NCI-H510A treated with DMSO at 0.1 percent for 48 hours (cell line): Measurements from ENCODE around the gene HCN4.
"Not testable (repeated sequence)": the region's sequence is repeated elsewhere in the genome, so short reads cannot be mapped to it uniquely, and the experiment has no call there.

Experiments
- DNase-seq: peaks from one replicate; lab custom pipeline; 2025; lab: John Stamatoyannopoulos, UW

Gene HCN4

DNA sequence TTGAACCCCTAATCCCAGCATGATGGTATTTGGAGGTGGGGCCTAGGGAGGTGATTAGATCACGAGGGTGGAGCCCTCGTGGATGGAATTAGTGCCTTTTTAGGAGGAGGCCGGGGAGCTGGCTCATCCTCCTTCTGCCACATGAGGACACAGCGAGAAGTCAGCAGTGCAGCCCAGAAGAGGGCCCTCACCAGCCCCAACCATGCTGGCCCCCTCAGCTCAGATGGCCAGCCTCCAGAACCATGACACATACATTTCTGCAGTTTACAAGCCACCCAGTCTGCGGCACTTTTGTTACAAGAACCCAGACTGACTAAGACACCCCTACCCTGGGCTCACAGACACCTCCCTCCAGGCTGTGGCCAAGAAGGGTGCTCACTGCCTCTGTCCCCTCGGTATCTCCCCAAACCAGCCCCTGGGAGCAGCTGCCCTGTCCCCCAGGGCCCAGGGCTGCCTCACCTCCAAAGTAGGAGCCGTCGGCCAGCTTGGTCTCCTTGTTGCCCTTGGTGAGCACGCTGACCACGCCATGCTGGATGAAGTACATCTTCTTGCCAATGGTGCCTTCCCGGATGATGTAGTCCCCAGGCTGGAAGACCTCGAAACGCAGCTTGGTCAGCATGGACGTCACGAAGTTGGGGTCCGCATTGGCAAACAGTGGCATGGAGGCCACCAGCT, 44.1 kb downstream of the HCN4 start:
- no peak for DNase-seq

DNA sequence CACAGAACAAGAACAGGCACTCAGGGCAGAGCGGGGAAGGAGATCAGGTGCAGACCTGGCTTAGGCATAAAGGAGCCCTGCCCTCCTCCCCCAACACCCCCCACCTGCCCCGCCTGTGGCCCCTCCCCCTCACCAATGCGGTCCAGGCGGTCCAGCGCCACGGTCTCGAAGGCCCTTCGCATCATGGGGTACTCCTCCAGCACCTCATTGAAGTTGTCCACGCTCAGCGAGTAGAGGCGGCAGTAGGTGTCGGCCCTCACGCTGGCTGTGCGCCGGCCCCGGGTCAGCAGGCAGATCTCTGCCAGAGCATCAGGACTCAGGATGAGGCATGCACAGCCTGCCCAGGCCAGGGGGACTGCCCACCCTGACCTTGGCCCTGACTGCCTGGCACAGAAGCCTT, 44.8 kb downstream of the HCN4 start:
- DNase-seq = no peak

DNA sequence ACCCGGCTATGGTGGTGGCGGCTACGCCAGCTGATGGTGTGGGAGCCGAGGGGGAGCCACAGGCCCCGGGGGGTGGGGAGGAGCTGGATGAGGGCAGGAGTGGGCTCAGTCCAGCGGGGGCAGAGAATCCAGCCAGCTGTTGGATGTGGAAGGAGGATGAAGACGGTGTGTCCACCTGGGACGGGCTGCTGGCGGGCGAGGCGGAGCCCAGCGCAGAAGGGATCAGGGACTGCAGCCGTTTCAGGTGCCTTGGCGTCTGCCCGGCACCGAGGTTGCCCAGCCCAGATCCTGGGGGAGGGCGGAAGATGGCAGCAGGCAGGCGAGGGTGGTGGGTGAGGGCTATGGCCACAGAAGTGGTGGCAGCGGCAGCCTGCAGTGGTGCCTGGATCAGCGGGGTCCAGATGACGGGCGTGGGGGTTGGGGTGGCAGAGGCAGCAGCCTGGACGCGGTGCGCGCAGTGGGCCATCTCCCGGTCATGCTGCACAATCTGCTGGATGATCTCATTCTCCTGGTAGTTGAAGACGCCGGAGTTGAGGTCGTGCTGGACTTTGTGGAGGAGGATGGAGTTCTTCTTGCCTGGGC, 45.3 kb downstream of the HCN4 start:
- DNase-seq = no peak

DNA sequence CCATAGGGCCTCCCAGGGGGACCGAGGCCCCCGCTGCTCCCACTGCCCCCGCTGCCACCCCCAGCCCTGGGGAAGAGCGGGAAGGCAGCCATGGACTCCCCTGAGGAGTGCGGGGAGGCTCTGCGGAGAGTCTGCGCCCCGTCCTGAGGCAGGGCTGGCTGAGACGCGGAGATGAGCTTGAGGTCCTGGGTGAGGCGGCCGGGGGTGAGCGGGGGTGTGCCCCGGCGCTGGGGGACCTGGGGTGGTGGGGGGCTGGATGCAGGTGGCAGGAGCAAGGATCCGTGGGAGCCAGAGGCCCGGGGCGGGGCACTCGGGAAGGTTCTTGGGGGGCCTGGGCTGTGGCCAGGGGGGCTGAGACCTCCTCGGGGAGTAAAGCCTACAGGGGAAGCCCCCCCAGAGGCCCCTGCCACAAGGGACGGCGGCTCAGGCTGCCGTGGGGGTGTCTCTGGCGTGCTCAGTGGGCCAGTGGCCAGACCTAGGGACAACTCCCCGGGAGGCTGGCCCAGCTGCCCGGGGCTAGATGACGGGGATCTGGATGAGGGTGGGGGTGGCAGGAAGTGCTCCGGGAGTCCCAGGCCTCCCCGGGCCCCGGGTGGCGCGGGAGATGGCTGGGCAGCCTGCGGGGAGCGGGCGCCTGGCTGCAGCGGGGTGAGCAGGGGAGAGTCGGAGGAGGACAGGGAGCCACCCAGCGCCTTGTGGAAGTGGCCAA, 45.9 kb downstream of the HCN4 start:
- DNase-seq = no peak

DNA sequence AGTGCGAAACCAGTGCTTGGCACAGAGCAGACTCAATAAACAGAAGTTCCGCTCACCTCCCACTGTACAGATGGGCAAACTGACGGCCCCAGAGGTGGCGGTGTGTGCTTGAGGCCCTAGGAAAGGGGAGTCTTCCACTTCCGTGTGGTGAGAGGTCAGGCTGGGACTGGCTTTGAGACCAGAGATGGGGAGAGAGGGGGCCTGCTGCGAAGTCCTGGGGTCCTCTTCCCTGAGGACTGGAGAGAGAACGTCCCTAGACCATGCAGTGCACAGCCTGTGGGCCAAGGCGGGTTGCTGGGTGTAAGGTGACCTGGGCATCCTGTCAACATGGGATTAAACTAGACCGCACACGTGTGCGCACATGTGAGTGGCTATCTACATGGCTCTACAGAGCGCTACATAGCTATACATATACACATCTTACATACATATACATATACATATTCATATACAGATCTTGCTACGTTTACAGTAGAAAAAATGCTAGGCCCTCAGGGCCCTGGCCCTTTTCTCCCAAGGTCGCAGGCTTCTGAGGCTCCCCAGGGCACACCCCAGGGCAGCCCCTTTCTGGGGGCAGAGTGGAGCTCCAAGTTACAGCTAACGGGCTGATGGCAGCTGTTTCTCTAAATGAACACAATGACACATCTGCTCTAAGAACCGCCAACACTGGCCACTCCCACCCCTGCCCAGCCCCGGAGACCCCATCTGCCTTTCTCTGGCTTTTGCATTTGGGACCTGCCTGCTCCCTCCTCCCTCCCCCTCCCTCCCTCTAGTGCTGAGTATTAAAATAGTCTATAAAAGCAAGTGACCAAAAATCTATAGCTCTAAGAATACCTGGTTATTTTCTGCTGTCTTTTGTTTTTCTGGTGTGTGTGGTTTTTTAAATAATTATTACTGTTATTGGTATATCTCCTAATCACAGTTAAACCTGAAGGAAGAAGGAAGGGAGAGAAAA, 47.0 kb downstream of the HCN4 start:
- DNase-seq = no peak

DNA sequence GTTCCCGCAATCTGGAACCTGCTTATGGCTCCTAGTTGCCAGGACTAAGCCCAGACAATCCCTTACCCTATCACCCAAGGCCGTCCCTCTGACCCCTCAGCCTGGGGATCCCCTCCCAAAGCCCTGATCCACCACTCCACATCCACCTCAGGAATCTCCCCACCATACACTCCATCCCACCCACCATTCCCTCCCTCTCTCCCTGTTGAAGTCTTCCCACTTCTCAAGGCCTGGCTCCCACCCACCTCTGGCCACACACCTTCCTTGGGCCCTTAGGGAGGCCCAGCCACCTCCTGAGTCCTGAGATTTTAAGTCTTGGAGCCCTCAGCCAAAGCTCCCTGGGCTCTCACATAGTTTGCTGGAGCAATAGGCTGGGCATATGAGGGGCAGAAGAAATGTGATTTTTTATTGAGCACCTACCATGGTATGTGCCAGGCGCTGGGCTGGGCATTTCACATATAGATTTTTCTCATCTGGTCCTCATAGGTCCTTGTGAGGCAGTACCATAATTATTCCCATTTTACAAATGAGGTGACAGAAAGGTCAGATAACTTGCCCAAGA, 48.1 kb downstream of the HCN4 start:
- no peak for DNase-seq

DNA sequence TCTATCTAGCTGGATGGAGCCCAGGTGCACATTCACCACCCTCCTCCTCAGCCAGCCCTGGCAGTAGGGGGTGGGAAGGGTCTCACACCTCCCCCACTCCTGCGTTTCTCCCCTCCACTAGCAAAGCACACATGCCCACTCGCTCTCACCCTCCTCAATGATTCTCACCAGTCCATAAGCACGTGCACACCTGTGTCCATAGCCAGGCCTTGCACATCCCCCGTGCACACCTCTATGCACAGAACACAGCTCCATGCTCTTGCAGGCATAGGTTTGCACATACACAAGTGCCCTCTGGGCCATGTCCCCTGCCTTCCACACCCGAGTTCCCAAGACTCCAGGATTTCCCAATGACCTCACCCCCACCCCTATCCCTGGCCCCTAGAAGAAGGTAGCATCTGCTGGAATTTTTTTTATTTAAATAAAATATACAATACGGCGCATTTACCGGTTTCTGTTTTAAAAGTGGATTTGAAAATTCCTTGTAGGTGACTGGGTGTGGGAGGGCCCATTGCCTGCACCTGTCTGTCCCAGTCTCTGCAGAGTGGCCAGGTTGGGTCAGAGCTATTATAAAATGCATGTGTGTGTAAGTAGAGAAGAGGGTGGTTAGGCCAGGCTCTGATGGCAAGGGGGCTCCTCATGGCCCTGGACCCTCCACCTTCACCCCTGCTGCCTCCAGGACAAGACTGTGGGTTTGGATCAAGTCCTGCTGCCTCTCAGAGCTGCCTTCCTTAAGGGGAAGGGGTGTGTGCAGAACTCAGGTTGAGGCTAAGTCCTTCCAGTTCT, 49.1 kb downstream of the HCN4 start:
- no peak for DNase-seq

DNA sequence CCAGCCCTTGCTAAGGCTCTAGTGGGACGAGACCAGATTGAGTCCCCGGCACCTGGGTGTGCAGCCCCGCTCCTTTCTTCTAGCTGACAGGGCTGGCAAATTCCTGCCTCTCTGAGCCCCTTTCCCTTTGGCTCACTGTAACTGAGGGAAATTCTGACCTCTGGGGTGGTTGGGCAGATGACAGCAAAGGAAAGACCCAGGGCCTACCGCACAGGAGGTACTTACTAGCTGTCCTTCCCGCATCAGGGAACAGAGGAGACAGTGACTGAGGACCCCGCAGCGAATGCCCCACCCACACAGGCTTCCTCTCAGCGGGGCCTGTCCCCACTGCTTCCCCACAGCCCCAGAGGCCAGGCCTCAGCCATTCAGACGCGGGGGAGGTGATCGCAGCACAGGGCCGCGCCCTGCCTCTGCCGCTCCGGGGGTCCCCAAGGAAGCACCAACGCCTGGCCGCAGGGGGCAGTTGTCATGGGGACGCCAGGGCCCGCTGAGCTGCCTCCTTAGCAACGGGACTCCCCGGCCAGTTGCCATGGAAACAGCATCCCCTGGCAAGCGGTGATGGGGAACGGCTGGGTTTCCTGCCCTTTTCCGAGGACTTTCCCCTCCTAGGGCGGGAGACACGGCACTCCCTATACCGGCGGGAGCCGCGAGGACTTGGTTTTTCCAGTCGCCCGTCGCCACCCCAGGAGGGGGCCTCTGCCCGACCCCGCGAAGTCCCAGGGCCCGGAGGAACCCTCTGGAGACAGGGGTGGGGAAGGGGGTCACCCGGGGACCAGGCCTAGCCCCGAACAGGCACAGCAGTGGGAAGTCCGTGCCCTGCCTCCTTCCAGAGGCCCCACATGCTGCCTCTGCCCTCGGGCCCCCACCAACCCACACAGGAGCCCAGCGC, 50.1 kb downstream of the HCN4 start:
- no peak for DNase-seq

DNA sequence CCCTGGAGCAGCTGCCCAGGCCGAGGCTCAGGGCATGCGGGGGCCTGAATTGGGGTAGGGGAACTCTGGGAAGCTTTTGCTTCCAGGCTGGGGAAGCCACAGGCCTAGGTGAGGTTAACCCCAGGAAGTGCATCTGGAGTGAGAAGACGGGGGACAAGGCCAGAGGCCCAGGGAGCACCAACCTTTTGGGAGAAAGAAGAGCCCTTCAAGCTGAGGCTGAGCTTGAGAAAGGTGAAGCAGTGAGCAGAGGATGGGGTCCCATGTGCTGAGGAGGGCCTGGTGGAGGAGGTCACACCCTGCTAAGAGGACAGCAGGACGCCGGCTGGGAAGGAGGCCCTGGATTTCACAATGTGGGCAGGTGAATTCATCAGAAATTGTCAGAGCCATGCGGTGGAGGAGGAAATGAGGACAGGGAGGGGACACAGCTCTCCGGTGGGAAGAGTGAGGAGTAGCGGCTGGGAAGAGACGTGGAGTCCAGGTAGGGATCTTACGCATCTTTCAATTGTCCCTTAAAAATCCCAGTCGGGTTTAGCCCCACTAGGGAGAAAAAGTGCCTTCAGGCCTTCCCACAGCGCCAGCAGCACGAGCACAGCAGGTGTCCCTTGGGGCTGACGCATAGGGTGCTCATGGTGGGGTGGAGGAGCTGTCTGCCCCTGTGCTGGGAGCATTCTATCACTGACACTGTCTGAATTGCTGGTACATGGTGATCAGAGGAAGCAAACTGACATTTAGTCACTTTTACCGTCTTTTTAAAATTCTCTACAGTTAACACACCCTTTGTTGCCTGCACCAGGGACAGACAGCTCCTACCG, 50.9 kb downstream of the HCN4 start:
- peak; percentile 4 for DNase-seq

DNA sequence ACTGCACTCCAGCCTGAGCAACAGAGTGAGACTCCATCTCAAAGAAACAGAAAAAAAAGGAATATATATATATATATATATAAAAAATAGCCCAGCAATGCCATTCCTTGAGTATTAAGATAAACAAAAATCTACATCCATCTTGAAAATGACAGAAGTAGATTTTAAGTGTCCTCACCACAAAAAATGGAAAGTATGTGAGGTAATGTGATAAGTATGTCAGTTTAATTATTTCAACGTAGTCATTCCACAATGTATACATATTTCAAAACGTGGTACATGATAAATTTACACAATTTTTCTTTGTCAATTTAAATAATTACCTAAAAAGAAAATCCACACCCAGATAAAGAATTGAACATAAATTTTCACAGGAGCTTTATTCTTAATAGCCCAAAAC, 54.9 kb downstream of the HCN4 start:
- DNase-seq = no peak

DNA sequence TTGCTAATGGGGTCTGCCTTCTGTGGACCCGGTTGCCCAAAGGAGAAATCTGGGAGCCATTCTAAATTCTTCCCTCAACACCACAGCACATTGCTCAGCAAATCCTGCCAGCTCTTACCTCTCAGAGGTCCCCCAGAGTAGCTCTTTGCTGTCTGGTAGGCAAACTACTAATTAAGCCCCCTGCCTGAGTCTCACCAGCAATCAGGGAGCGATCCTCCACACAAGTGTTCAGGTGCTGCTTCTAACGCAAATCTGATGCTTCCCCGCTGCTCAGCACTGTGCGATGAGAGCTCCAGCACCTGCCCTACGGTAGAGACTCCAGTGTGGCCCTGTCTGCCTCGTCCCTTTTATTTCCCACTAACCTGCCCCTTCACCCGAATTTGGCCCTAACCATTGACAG, 60.5 kb downstream of the HCN4 start:
- no peak for DNase-seq

DNA sequence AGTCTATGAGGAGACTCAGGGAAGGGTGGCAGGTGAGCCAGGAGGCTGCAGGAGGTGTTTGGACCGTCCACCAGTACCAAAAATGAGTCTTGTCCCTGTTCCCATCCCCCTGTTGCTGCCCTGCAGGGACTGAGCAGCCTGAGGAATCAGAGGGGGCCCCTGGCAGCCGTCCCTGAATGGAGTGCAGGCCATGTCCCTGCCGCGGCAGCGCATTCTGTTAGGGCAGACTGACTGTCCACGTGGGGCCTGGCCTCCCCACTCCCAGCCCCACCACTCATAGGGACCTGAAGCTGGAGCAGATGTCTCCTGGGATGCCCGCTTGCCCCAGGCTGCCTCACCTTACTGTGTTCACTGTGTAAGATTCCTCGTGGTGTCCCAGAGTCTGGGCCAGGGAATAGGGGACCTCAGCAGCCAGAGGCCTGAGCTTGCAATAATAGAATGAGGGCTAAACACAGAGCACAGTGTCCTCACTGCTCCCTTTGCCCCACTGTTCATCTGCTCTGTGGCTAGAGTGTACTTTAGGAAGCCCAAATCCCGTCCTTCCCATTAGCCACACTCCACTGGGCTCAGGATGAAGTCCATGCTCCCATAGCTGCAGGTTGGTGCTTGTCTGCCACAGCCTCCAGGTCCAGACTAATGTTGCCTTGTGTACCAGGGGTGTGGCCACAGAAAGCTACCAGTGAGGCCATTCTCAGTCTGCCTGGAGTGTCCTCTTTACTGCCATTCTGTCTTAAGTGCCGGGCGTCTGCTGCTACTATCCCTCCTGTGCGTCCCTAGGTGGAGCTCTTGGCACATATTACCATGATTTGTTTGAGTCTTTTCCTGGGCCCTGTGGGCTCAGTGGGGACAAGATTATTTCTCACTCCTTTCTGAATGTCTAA, 63.2 kb downstream of the HCN4 start:
- DNase-seq = peak; percentile 90

DNA sequence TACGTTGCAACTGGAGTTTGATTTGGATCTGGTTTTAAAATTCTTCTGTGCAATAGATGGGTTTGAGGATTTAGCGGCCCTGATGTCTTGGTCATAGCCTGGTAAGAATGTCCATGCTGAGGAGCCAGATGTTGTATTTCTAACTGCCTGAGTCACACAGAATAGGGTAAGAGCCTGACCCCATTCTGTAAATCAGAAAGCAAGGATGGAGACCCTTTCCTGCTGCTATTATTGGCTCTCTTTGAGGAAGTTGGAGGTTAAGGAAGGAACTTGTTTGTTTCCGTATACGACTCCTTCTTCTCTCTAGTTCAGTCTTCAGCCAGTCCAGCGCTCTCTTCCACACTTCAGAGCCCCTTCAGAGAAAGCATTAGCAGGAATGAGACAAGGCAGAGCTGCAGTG, 65.1 kb downstream of the HCN4 start:
- DNase-seq = no peak

DNA sequence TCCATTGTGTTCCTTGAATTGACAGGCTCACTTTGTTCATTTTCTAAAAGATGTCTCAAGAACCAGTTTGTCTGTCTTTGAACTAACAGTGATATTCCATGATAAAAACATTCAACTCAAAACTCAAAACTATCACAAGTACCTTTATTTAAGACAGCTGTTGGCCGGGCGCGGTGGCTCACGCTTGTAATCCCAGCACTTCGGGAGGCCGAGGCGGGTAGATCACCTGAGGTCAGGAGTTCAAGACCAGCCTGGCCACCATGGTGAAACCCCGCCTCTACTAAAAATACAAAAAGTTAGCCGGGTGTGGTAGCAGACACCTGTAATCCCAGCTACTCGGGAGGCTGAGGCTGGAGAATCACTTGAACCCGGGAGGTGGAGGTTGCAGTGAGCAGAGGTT, 68.5 kb downstream of the HCN4 start:
- not testable (repeated sequence) for DNase-seq

DNA sequence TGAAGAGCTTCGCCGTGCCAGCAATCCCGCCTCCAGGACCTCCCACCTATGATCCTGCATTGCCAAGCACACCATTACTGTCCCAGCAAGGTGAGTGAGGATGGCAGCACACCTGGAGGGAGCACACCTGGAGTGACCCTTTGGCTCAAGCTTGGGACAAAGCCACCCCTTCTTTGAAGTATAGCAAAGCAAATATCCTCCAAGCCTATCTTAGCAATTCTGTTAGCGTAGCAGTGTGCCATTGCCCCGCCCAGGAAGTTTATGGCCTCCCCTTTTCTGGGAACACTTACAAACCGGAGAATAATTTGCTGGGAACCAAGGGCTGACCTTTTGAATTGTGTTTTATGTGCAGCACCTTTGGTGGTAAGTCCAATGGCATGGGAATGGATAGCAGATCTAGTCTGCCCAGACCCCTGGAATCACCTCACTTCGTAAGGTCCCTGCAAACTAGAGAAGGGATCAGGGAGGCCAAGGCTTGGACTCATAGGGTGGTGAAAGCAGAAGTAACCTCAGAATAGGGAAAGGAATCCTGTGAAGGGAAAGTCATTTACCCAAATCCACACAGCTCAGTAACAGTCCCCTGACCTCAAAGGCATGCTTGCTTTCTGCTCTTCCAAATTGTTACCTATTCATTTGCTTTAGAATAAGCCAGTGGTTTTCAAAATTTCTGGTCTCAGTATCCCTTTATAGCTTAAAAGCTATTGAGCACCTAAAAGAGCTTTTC, 70.1 kb downstream of the HCN4 start:
- no peak for DNase-seq

DNA sequence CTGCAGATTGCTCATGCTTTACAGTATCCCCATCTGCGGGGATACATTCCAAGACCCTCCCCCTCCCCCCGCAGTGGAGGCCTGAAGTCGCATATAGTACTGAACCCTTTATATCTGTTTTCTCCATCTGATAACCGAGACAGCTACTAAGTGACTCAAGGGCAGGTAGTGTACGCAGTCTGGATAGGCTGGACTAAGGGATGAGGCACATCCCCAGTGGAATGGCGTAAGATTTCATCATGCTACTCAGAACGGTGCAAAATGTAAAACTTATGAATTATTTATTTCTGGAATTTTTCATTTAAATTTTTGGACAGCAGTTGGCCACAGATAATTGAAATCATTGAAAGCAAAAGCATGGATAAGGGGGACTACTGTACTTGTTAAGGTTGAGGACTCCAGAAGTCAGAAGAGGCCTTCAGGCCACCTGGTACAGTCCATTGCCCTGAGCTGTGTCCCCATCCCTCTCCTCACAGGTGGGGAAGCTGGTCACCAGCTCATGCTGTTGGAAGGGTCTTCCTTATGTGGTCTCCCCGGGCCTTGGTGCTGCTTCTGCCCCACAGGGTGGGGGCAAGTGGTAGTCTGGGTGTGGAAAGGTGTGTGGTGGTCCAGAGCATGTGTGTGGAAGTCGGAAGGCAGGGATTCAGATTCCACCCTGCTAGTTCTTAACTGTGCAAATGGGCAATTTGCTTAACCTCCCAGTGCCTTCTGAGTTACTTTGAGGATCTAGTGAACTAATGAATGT, 72.0 kb downstream of the HCN4 start:
- DNase-seq = no peak
